Smooth muscle cell (in vitro differentiated cells): ENCODE data around the gene NAA38. TPM values are rescaled to one million over a fixed set of nuclear protein-coding genes. Genes with fewer than 3 reads are reported as not detected.

Experiments
- DNase-seq: peaks from one replicate; lab custom pipeline; 2025; ENCODE audit not compliant: unreplicated experiment; lab: John Stamatoyannopoulos, UW
- H2AFZ ChIP-seq: fragments of 200-600 bp; sonication (generic); 2 replicates; pipeline ENCODE4 v1.6.0; 2016; ENCODE audit warnings: antibody characterized with exemption, low read depth, mild to moderate bottlenecking
- H3F3A ChIP-seq: fragments of 200-600 bp; sonication (generic); 2 replicates; pipeline ENCODE4 v1.6.0; 2017; ENCODE audit warnings: antibody characterized with exemption, low read depth
- H3K27ac ChIP-seq: fragments of 200-600 bp; sonication (generic); 2 replicates; pipeline ENCODE4 v1.5.1; 2016; ENCODE audit warnings: low read depth, mild to moderate bottlenecking
- H3K27me3 ChIP-seq: fragments of 200-600 bp; sonication (generic); 2 replicates; pipeline ENCODE4 v1.6.1; 2016; ENCODE audit warnings: low read depth, mild to moderate bottlenecking
- H3K36me3 ChIP-seq: fragments of 200-600 bp; sonication (generic); 2 replicates; pipeline ENCODE4 v1.5.1; 2016; ENCODE audit warnings: low read depth
- H3K4me1 ChIP-seq: fragments of 200-600 bp; sonication (generic); 2 replicates; pipeline ENCODE4 v1.5.1; 2016; ENCODE audit warnings: low read depth
- H3K4me2 ChIP-seq: fragments of 200-600 bp; sonication (generic); 2 replicates; pipeline ENCODE4 v1.6.0; 2016; ENCODE audit warnings: mild to moderate bottlenecking
- H3K4me3 ChIP-seq: fragments of 200-600 bp; sonication (generic); 2 replicates; pipeline ENCODE4 v1.5.1; 2016; ENCODE audit warnings: mild to moderate bottlenecking
- H3K79me2 ChIP-seq: fragments of 200-600 bp; sonication (generic); 2 replicates; pipeline ENCODE4 v1.6.0; 2016; ENCODE audit warnings: low read depth, mild to moderate bottlenecking
- H3K9ac ChIP-seq: fragments of 200-600 bp; sonication (generic); 2 replicates; pipeline ENCODE4 v1.6.0; 2016; ENCODE audit warnings: low read depth
- H3K9me3 ChIP-seq: fragments of 200-600 bp; sonication (generic); replicated peaks from 2 replicates; pipeline ENCODE4 v1.5.1; 2016; ENCODE audit warnings: low read depth
- H4K20me1 ChIP-seq: fragments of 200-600 bp; sonication (generic); 2 replicates; pipeline ENCODE4 v1.6.0; 2016; ENCODE audit warnings: low read depth
- CTCF ChIP-seq: fragments of 200-600 bp; sonication (generic); IDR thresholded peaks from 2 replicates; pipeline ENCODE4 v1.5.1; 2017; ENCODE audit warnings: borderline replicate concordance, mild to moderate bottlenecking, antibody characterized with exemption; ENCODE audit not compliant: insufficient read depth, poor library complexity, severe bottlenecking
- WGBS: methylation state at CpG from one replicate; pipeline ENCODE4 v1.1.7; 2016; ENCODE audit warnings: low lambda C conversion rate; 5-methylcytosine and 5-hydroxymethylcytosine counted together
- polyA plus RNA-seq: library from polyadenylated mRNA; unstranded; fragments of >200 nt; fragmentation: Nextera tagmentation; extraction: Ambion mirVana; gene quantifications from 2 replicates; pipeline ENCODE4 v1.2.1, GENCODE V29; 2016
- total RNA-seq: library from RNA; depleted of rRNA; stranded (reverse); fragments of >200 nt; gene quantifications from 2 replicates; pipeline ENCODE4 v1.2.3, GENCODE V29; 2014

NAA38 gene
- total and polyA plus RNA-seq, 2 experiments from 2014 or later: 76.4 to 99.4 TPM

- Histone ChIP-seq H3F3A (peaks cover 17% of the 10 kb centered on the region), H4K20me1 (peaks cover 3% of the 10 kb centered on the region), H3K4me2 (peak within 1 kb of the TSS; percentile 90), H3K9ac (peak within 1 kb of the TSS; percentile 99), H3K4me3 (peak within 1 kb of the TSS; percentile 76), H3K27ac (peak within 1 kb of the TSS; percentile 100), H3K27me3 (no peaks in the 10 kb centered on the region), H3K9me3 (no peaks in the 10 kb centered on the region), H2AFZ (peak within 1 kb of the TSS; percentile 93), H3K79me2 (peaks cover 3% of the 10 kb centered on the region), H3K4me1 (peaks cover 15% of the 10 kb centered on the region), H3K36me3 (no peaks in the 10 kb centered on the region)
- no peak for TF ChIP-seq CTCF
- peak; percentile 98 for DNase-seq
- 2% methylated on average over 40 of the region's 49 CpGs for WGBS
Measured at GRCh38 chr17:7833795-7834541, 23.4 kb downstream of the NAA38 start, which contains the start of gene KDM6B. Gene KDM6B (plus strand): TSS chr17:7834217. CDS start chr17:7845555, 11,338 bp downstream.

GRCh38 chr17:7833011-7833794, 24.2 kb downstream of the NAA38 start:
- DNase-seq: no peak
- Histone ChIP-seq H3K27ac (no peak overlapping the region), H3F3A (peaks cover 14% of the 10 kb centered on the region), H3K4me1 (peaks cover 12% of the 10 kb centered on the region), H3K4me3 (peak overlapping the region; percentile 76), H3K9ac (no peak overlapping the region), H3K79me2 (no peaks in the 10 kb centered on the region), H4K20me1 (no peaks in the 10 kb centered on the region), H3K9me3 (no peaks in the 10 kb centered on the region), H2AFZ (peak overlapping the region; percentile 93), H3K36me3 (no peaks in the 10 kb centered on the region), H3K27me3 (no peaks in the 10 kb centered on the region), H3K4me2 (peak overlapping the region; percentile 90)
- TF ChIP-seq CTCF: no peak
- WGBS: 66% methylated on average over 19 of the region's 19 CpGs

DNA sequence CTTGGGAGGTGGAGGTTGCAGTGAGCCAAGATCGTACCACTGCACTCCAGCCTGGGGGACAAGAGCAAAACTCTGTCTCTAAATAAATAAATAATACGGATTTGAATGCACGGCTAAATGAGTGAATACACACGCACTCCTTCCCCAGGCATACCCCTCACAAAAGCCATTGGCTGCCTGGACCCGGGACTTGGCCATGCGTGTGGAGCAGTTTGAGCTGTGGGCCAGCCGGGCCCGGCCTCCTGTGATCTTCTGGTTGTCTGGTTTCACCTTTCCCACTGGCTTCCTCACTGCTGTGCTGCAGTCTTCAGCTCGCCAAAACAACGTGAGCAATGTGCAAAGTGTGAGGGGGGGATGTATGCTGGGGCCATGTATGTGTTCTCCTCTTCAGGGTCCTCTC, 24.9 kb downstream of the NAA38 start:
- H3K36me3 ChIP-seq: no peaks in the 10 kb centered on the region
- WGBS: 83% methylated on average over 10 of the region's 10 CpGs

More for the DNA sequence above, 24.9 kb downstream of the NAA38 start:
- no peaks in the 10 kb centered on the region for H3K27me3 ChIP-seq
- H3K9me3 ChIP-seq: no peaks in the 10 kb centered on the region
- DNase-seq: no peak
- no peak overlapping the region for H3K9ac ChIP-seq
- H3K27ac ChIP-seq: no peak overlapping the region
- no peak overlapping the region for H3K4me2 ChIP-seq
- no peaks in the 10 kb centered on the region for H4K20me1 ChIP-seq
- no peak for TF ChIP-seq CTCF
- H2AFZ ChIP-seq: no peak overlapping the region
- no peaks in the 10 kb centered on the region for H3K79me2 ChIP-seq
- H3K4me3 ChIP-seq: no peak overlapping the region
- H3K4me1 ChIP-seq: peaks cover 8% of the 10 kb centered on the region
- H3F3A ChIP-seq: peaks cover 9% of the 10 kb centered on the region
